Keratinocyte (primary cell): ENCODE measurements around the gene CASZ1.

Experiments used
- CTCF ChIP-seq, 3 experiments: IDR thresholded peaks in 1 of 3; conservative IDR thresholded peaks in 1 of 3; optimal IDR thresholded peaks in 1 of 3; 2 replicates in 2 of 3; 3 replicates in 1 of 3; pipeline versions ENCODE3 to v1.5.1; 2011; ENCODE audit warnings: low read length in 3 of 3, mild to moderate bottlenecking in 3 of 3, moderate library complexity in 2 of 3, control low read depth in 1 of 3, inconsistent platforms in 1 of 3; ENCODE audit not compliant: insufficient read depth in 2 of 3; ENCODE audit errors: extremely low read depth in 1 of 3
- EZH2 ChIP-seq: IDR thresholded peaks from one replicate; pipeline ENCODE4 v1.6.1; 2012; ENCODE audit warnings: inconsistent platforms, mild to moderate bottlenecking, low read length, moderate library complexity

DNA sequence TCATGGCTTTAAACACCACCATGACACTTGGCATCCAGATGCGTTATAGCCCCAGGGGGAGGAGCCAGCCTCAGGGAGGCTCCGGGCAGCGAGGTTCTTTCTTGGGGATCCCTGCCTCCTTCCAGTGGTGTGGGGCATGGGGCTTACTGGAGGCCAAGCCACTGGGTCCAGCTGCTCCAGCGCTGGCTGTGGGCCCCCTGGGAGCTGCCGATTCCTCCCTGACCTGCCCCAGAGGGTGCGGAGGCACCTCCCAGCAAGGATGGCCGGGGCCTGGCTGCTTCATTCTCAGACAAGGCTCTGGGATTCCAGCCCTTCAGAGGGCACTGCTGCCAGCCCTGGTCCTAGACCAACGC, 162.4 kb downstream of the CASZ1 start:
- no peak for TF ChIP-seq CTCF (optimal IDR thresholded peaks at IDR 0.05 in 1 of 3, IDR thresholded peaks at IDR 0.05 in 1 of 3, conservative IDR thresholded peaks at IDR 0.05 in 1 of 3; ENCODE audit: extremely low read depth in 1 of 3, insufficient read depth in 2 of 3, low read length in 3 of 3)
- TF ChIP-seq EZH2, result no peak
